ENCODE measurements around the gene RNF207.

RNF207 gene

GRCh38 chr1:6248932-6249738, 43.2 kb downstream of the RNF207 start:
- no peaks in the 10 kb centered on the region for H4K20me1 ChIP-seq (ENCODE audit: insufficient read depth, low read length, poor library complexity, severe bottlenecking)
- no peak overlapping the region for H3K4me3 ChIP-seq (ENCODE audit: low read length, poor library complexity, severe bottlenecking)
- H3K9me3 ChIP-seq (ENCODE audit: insufficient read depth, low read depth, low read length): no peaks in the 10 kb centered on the region
- H3K9me2 ChIP-seq (replicated peaks; ENCODE audit: low read depth, low read length): no peaks in the 10 kb centered on the region
- no peaks in the 10 kb centered on the region for H3K79me2 ChIP-seq (ENCODE audit: insufficient read depth, low read length)
- no peak for TF ChIP-seq CTCF (conservative IDR thresholded peaks at IDR 0.05; ENCODE audit: low read length)
- TF ChIP-seq EZH2phosphoT487 (IDR thresholded peaks at IDR 0.05; ENCODE audit: borderline replicate concordance): no peak
- no peaks in the 10 kb centered on the region for H3K4me1 ChIP-seq (ENCODE audit: insufficient read depth, low read length, poor library complexity, severe bottlenecking)
- H3K9ac ChIP-seq (ENCODE audit: low read depth, low read length, poor library complexity, severe bottlenecking): no peak overlapping the region
- H3K27me3 ChIP-seq (ENCODE audit: insufficient read depth, low read length, poor library complexity, severe bottlenecking): no peaks in the 10 kb centered on the region
- H2AFZ ChIP-seq (ENCODE audit: low read length): no peak overlapping the region
- no peaks in the 10 kb centered on the region for H3F3A ChIP-seq (ENCODE audit: low read depth)
- no peaks in the 10 kb centered on the region for H3K36me3 ChIP-seq (ENCODE audit: insufficient read depth, low read length)
- no peak overlapping the region for H3K4me2 ChIP-seq (ENCODE audit: low read depth, low read length, poor library complexity, severe bottlenecking)

GRCh38 chr1:6249739-6250689, 44.1 kb downstream of the RNF207 start:
- H3K4me3 ChIP-seq (ENCODE audit: low read length, poor library complexity, severe bottlenecking): no peak overlapping the region
- no peaks in the 10 kb centered on the region for H4K20me1 ChIP-seq (ENCODE audit: insufficient read depth, low read length, poor library complexity, severe bottlenecking)
- no peaks in the 10 kb centered on the region for H3K9me3 ChIP-seq (ENCODE audit: insufficient read depth, low read depth, low read length)
- no peaks in the 10 kb centered on the region for H3K36me3 ChIP-seq (ENCODE audit: insufficient read depth, low read length)
- H3K4me2 ChIP-seq (ENCODE audit: low read depth, low read length, poor library complexity, severe bottlenecking): no peak overlapping the region
- no peaks in the 10 kb centered on the region for H3K9me2 ChIP-seq (replicated peaks; ENCODE audit: low read depth, low read length)
- no peak for TF ChIP-seq EZH2phosphoT487 (IDR thresholded peaks at IDR 0.05; ENCODE audit: borderline replicate concordance)
- TF ChIP-seq CTCF (conservative IDR thresholded peaks at IDR 0.05; ENCODE audit: low read length): no peak
- no peaks in the 10 kb centered on the region for H3K4me1 ChIP-seq (ENCODE audit: insufficient read depth, low read length, poor library complexity, severe bottlenecking)
- no peaks in the 10 kb centered on the region for H3K27me3 ChIP-seq (ENCODE audit: insufficient read depth, low read length, poor library complexity, severe bottlenecking)
- H3F3A ChIP-seq (ENCODE audit: low read depth): no peaks in the 10 kb centered on the region
- H2AFZ ChIP-seq (ENCODE audit: low read length): no peak overlapping the region
- no peaks in the 10 kb centered on the region for H3K79me2 ChIP-seq (ENCODE audit: insufficient read depth, low read length)
- H3K9ac ChIP-seq (ENCODE audit: low read depth, low read length, poor library complexity, severe bottlenecking): no peak overlapping the region

GRCh38 chr1:6251233-6251632, 45.3 kb downstream of the RNF207 start:
- H3K4me3 ChIP-seq (ENCODE audit: low read length, poor library complexity, severe bottlenecking): no peak overlapping the region
- H4K20me1 ChIP-seq (ENCODE audit: insufficient read depth, low read length, poor library complexity, severe bottlenecking): no peaks in the 10 kb centered on the region
- H3K79me2 ChIP-seq (ENCODE audit: insufficient read depth, low read length): no peaks in the 10 kb centered on the region
- H3K36me3 ChIP-seq (ENCODE audit: insufficient read depth, low read length): no peaks in the 10 kb centered on the region
- H3K9ac ChIP-seq (ENCODE audit: low read depth, low read length, poor library complexity, severe bottlenecking): no peak overlapping the region
- H3K4me2 ChIP-seq (ENCODE audit: low read depth, low read length, poor library complexity, severe bottlenecking): no peak overlapping the region
- no peaks in the 10 kb centered on the region for H3K9me3 ChIP-seq (ENCODE audit: insufficient read depth, low read depth, low read length)
- no peaks in the 10 kb centered on the region for H3K4me1 ChIP-seq (ENCODE audit: insufficient read depth, low read length, poor library complexity, severe bottlenecking)
- H3F3A ChIP-seq (ENCODE audit: low read depth): no peaks in the 10 kb centered on the region
- no peaks in the 10 kb centered on the region for H3K9me2 ChIP-seq (replicated peaks; ENCODE audit: low read depth, low read length)
- no peak for TF ChIP-seq CTCF (conservative IDR thresholded peaks at IDR 0.05; ENCODE audit: low read length)
- no peak for TF ChIP-seq EZH2phosphoT487 (IDR thresholded peaks at IDR 0.05; ENCODE audit: borderline replicate concordance)
- no peak overlapping the region for H2AFZ ChIP-seq (ENCODE audit: low read length)
- no peaks in the 10 kb centered on the region for H3K27me3 ChIP-seq (ENCODE audit: insufficient read depth, low read length, poor library complexity, severe bottlenecking)

All from Loucy (cell line).